Iris pigment epithelial cell (primary cell): Measurements from ENCODE around the gene APMAP.
"Not testable (repeated sequence)": the region's sequence is repeated elsewhere in the genome, so short reads cannot be mapped to it uniquely, and the experiment has no call there.

ENCODE experiments used
- DNase-seq: peaks from one replicate; pipeline ENCODE4 v3.0.0-alpha.2; 2011; ENCODE audit warnings: low read depth

APMAP gene

GRCh38 chr20:25006431-25007167 is 14.0 kb upstream of the APMAP start:
- no peak for DNase-seq

- DNase-seq: no peak
Observed at GRCh38 chr20:25005661-25006060, 13.1 kb upstream of the APMAP start.

GRCh38 chr20:25005220-25005619 is 12.7 kb upstream of the APMAP start:
- no peak for DNase-seq

GRCh38 chr20:25003002-25003401 is 10.5 kb upstream of the APMAP start:
- DNase-seq: no peak

- not testable (repeated sequence) for DNase-seq
Observed at GRCh38 chr20:25001323-25001722, 8.8 kb upstream of the APMAP start.

GRCh38 chr20:25000268-25000801 is 7.8 kb upstream of the APMAP start:
- peak; percentile 78 for DNase-seq

- DNase-seq: no peak
Observed at GRCh38 chr20:24999568-24999967, 7.0 kb upstream of the APMAP start.

- DNase-seq: no peak
Observed at GRCh38 chr20:24998631-24999445, 6.3 kb upstream of the APMAP start.

GRCh38 chr20:24998121-24998520 is 5.6 kb upstream of the APMAP start:
- DNase-seq: no peak

GRCh38 chr20:24996449-24997377 is 4.2 kb upstream of the APMAP start:
- DNase-seq: no peak

GRCh38 chr20:24995741-24996448 is 3.3 kb upstream of the APMAP start:
- no peak for DNase-seq

- peak; percentile 63 for DNase-seq
Observed at GRCh38 chr20:24994470-24995368, 2.2 kb upstream of the APMAP start.

- no peak for DNase-seq
Observed at GRCh38 chr20:24994186-24994465, 1.6 kb upstream of the APMAP start.

- peak; percentile 39 for DNase-seq
Observed at GRCh38 chr20:24993337-24994185, 1.0 kb upstream of the APMAP start.

- no peak for DNase-seq
Observed at GRCh38 chr20:24991897-24992486, 559 bp downstream of the APMAP start.

- DNase-seq: no peak
Observed at GRCh38 chr20:24990810-24991252, 1.7 kb downstream of the APMAP start.

GRCh38 chr20:24989162-24989561 is 3.4 kb downstream of the APMAP start:
- peak; percentile 8 for DNase-seq

- DNase-seq: no peak
Observed at GRCh38 chr20:24987873-24988835, 4.4 kb downstream of the APMAP start.
